Endodermal cell (in vitro differentiated cells): ENCODE data around the gene CHD5. TPM values are rescaled to one million over a fixed set of nuclear protein-coding genes. Genes with fewer than 3 reads are reported as not detected.

Experiments used
- DNase-seq: peaks from one replicate; pipeline ENCODE4 v3.0.0-alpha.2; 2017
- H3K27ac ChIP-seq: 2 replicates; pipeline ENCODE4 v1.5.1; 2013; ENCODE audit warnings: mild to moderate bottlenecking, low read depth, low read length, moderate library complexity
- H3K27me3 ChIP-seq: 2 replicates; pipeline ENCODE4 v1.6.1; 2013; ENCODE audit warnings: mild to moderate bottlenecking, low read length, moderate library complexity; ENCODE audit not compliant: insufficient read depth, control insufficient read depth, poor library complexity, severe bottlenecking
- H3K36me3 ChIP-seq: 2 replicates; pipeline ENCODE4 v1.7.0; 2013; ENCODE audit warnings: mild to moderate bottlenecking, low read length, moderate library complexity; ENCODE audit not compliant: control insufficient read depth, insufficient read depth
- H3K4me1 ChIP-seq: one replicate; pipeline ENCODE4 v1.7.0; 2013; ENCODE audit warnings: low read length; ENCODE audit not compliant: control insufficient read depth, insufficient read depth
- H3K4me3 ChIP-seq: 2 replicates; pipeline ENCODE4 v1.5.1; 2013; ENCODE audit warnings: mild to moderate bottlenecking, low read length, moderate library complexity
- H3K9ac ChIP-seq: 2 replicates; pipeline ENCODE4 v1.6.1; 2013; ENCODE audit warnings: mild to moderate bottlenecking, low read length, moderate library complexity; ENCODE audit not compliant: poor library complexity, severe bottlenecking; ENCODE audit errors: extremely low read depth
- H3K9me3 ChIP-seq: 2 replicates; pipeline ENCODE4 v1.6.1; 2013; ENCODE audit warnings: mild to moderate bottlenecking, low read length, moderate library complexity; ENCODE audit not compliant: control insufficient read depth
- H3K27ac Mint-ChIP-seq: 2 replicates; pipeline ENCODE4 v1.8.0; 2020; ENCODE audit warnings: mixed read lengths
- H3K27me3 Mint-ChIP-seq: 2 replicates; pipeline ENCODE4 v1.8.0; 2021; ENCODE audit warnings: mild to moderate bottlenecking, mixed read lengths; ENCODE audit not compliant: insufficient read depth
- H3K36me3 Mint-ChIP-seq: 2 replicates; pipeline ENCODE4 v1.8.0; 2020; ENCODE audit warnings: low read depth, mixed read lengths
- H3K4me1 Mint-ChIP-seq: 2 replicates; pipeline ENCODE4 v1.8.0; 2020; ENCODE audit warnings: mixed read lengths
- H3K4me3 Mint-ChIP-seq: 2 replicates; pipeline ENCODE4 v1.8.0; 2020; ENCODE audit warnings: mild to moderate bottlenecking, moderate library complexity, mixed read lengths
- H3K9me3 Mint-ChIP-seq: 2 replicates; pipeline ENCODE4 v1.8.0; 2020; ENCODE audit warnings: mild to moderate bottlenecking, mixed read lengths
- WGBS, 2 experiments: methylation state at CpG; one replicate each; pipeline versions ENCODE4 v1.1.5 to v1.1.7; 2013; ENCODE audit warnings: missing lambda C conversion rate in 2 of 2, mixed read lengths in 1 of 2; ENCODE audit not compliant: insufficient coverage in 1 of 2, insufficient read length in 1 of 2; 5-methylcytosine and 5-hydroxymethylcytosine counted together
- total RNA-seq, 2 donors: library from RNA; stranded (reverse); fragmentation: NEBNext Ultra II Directional in 1 of 2; extraction: Animal tissue kit (Norgen Biotek cat#: 25700) in 1 of 2; gene quantifications; 2 replicates in 1 of 2; 3 replicates in 1 of 2; pipeline ENCODE4 v1.2.1, GENCODE V29; 2021
- TF ChIP-seq, protein P1 (sequence below): fragments of 200-600 bp; sonication (generic); conservative IDR thresholded peaks from 2 replicates; pipeline ENCODE4 v1.5.0; 2021; ENCODE audit warnings: antibody characterized with exemption, mild to moderate bottlenecking

Gene CHD5
- total RNA-seq, 2 donors from 2014 or later, result 0.40 to 0.69 TPM

DNA sequence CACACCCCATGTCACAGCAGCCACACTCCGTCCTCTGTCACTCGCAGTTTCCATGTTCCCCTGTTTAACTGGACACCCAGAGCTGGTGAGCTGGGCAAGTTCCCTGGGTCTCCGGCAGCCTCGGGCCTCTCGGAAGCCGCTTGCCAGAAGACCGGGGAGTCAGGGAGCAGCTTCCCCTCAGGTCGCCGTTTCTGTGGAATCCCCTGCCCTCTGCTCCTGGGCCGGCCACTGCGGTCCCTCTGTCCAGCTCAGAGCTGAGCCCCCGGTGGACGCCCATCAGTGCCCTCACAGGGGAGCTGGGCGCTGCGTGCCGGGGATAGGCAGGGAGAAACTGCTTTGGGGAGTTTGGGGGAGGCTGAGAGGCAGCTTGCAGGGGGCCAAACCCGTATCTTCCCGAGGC lies 96.7 kb downstream of the CHD5 start:
- WGBS, 2 experiments, result 87 to 98% methylated on average over 7 to 18 of the region's 18 CpGs
- H3K27ac ChIP-seq, result peak overlapping the region; percentile 49

DNA sequence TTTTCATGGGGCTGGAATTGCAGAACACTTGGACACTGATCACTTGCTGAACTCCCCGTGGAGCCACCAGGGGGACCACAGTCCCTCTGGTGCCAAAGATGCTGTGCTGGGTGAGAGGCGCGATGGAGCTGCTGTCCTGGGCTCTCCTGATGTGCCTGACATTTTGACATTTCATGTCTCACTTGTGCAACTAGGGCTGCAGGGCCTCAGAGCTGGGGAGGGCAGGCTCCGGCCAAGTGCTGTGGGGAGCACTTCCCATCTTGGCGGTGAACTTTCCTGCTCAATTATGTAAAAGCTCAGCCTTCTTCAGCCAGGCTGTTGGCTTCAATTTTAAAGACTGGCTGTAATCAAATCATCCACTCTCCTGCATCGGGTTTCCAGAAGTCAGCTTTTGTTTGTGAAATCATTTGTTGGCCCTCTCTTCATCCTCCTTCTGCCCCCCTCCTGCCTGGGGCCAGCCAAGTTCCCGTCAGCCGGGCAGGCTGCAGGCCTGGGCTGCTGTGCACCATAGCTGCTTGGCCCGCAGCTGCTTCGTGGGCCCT lies 97.6 kb downstream of the CHD5 start:
- Mint-ChIP-seq H3K27ac (no peak overlapping the region), H3K4me3 (no peak overlapping the region), H3K9me3 (no peaks in the 10 kb centered on the region), H3K27me3 (no peaks in the 10 kb centered on the region), H3K4me1 (no peaks in the 10 kb centered on the region), H3K36me3 (no peaks in the 10 kb centered on the region)
- Histone ChIP-seq H3K9me3 (no peaks in the 10 kb centered on the region), H3K9ac (no peak overlapping the region), H3K27me3 (no peaks in the 10 kb centered on the region), H3K4me1 (no peaks in the 10 kb centered on the region), H3K27ac (no peak overlapping the region), H3K4me3 (no peak overlapping the region), H3K36me3 (no peaks in the 10 kb centered on the region)
- TF ChIP-seq, protein P1, sequence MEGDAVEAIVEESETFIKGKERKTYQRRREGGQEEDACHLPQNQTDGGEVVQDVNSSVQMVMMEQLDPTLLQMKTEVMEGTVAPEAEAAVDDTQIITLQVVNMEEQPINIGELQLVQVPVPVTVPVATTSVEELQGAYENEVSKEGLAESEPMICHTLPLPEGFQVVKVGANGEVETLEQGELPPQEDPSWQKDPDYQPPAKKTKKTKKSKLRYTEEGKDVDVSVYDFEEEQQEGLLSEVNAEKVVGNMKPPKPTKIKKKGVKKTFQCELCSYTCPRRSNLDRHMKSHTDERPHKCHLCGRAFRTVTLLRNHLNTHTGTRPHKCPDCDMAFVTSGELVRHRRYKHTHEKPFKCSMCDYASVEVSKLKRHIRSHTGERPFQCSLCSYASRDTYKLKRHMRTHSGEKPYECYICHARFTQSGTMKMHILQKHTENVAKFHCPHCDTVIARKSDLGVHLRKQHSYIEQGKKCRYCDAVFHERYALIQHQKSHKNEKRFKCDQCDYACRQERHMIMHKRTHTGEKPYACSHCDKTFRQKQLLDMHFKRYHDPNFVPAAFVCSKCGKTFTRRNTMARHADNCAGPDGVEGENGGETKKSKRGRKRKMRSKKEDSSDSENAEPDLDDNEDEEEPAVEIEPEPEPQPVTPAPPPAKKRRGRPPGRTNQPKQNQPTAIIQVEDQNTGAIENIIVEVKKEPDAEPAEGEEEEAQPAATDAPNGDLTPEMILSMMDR, result peak; percentile 65
- WGBS, 2 experiments, result 91 to 92% methylated on average over 8 to 10 of the region's 10 CpGs
- DNase-seq, result no peak

More for the DNA sequence above, 96.7 kb downstream of the CHD5 start:
- H3K9ac ChIP-seq, result no peak overlapping the region
- no peaks in the 10 kb centered on the region for H3K9me3 ChIP-seq
- H3K27me3 Mint-ChIP-seq, result no peaks in the 10 kb centered on the region
- no peak overlapping the region for H3K4me3 Mint-ChIP-seq
- no peaks in the 10 kb centered on the region for H3K36me3 Mint-ChIP-seq
- H3K9me3 Mint-ChIP-seq, result no peaks in the 10 kb centered on the region
- no peak overlapping the region for H3K4me3 ChIP-seq
- no peaks in the 10 kb centered on the region for H3K4me1 Mint-ChIP-seq
- TF ChIP-seq, protein P1, result no peak
- H3K27me3 ChIP-seq, result no peaks in the 10 kb centered on the region
- no peaks in the 10 kb centered on the region for H3K36me3 ChIP-seq
- DNase-seq, result no peak
- H3K4me1 ChIP-seq, result no peaks in the 10 kb centered on the region
- H3K27ac Mint-ChIP-seq, result no peak overlapping the region

DNA sequence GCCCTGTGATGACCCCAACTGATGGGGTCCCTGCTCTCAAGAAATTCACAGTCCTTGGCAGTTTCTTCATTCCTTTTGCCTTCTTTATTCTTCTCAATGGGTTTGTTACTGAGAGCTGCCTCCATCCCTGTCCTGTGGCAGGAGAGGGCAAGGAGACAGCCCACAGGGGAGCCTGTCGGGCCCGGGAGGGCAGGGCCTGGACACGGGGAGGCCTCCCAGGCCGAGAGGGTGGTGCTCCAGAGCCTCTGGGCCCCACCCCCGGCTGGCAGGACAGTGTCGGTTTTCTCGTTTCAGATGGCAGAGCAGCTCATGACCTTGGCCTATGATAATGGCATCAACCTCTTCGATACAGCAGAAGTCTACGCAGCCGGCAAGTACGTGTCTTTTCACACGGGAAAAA lies 98.2 kb downstream of the CHD5 start:
- Histone ChIP-seq H3K27me3 (no peaks in the 10 kb centered on the region), H3K27ac (no peak overlapping the region), H3K4me3 (no peak overlapping the region), H3K4me1 (no peaks in the 10 kb centered on the region), H3K9ac (no peak overlapping the region), H3K36me3 (no peaks in the 10 kb centered on the region), H3K9me3 (no peaks in the 10 kb centered on the region)
- no peaks in the 10 kb centered on the region for H3K9me3 Mint-ChIP-seq
- no peak for DNase-seq
- no peaks in the 10 kb centered on the region for H3K4me1 Mint-ChIP-seq
- H3K27ac Mint-ChIP-seq, result no peak overlapping the region
- TF ChIP-seq, protein P1, result no peak
- H3K36me3 Mint-ChIP-seq, result no peaks in the 10 kb centered on the region
- no peaks in the 10 kb centered on the region for H3K27me3 Mint-ChIP-seq
- 91% methylated on average over 8 to 12 of the region's 12 CpGs for WGBS, 2 experiments
- H3K4me3 Mint-ChIP-seq, result no peak overlapping the region
